Measurements from ENCODE around the gene PSMG4. TPM values are rescaled to one million over a fixed set of nuclear protein-coding genes. Genes with fewer than 3 reads are reported as not detected.
A peak's percentile ranks its signal among the peaks of the same experiment; 100 is the strongest.

The PSMG4 gene
- polyA plus RNA-seq, 1 donor (not counting 4 experiments of a cell fraction or from before 2014, with no cell fraction given): 16.3 TPM

- DNase-seq (ENCODE audit: low read depth, low spot score): peak; percentile 57
Observed at GRCh38 chr6:3281631-3282475, 23.1 kb downstream of the PSMG4 start.

GRCh38 chr6:3282476-3283236, 23.9 kb downstream of the PSMG4 start:
- Histone ChIP-seq H3K4me1 (ENCODE audit: control insufficient read depth, extremely low read depth, insufficient read depth, low read length) (peaks cover 12% of the 10 kb centered on the region), H3K27me3 (ENCODE audit: control insufficient read depth, extremely low read depth, insufficient read depth, low read length) (no peaks in the 10 kb centered on the region), H3K4me2 (ENCODE audit: control insufficient read depth, extremely low read depth, insufficient read depth, low read depth, low read length) (no peak overlapping the region), H4K20me1 (ENCODE audit: control insufficient read depth, extremely low read depth, insufficient read depth, low read length) (peaks cover 4% of the 10 kb centered on the region), H3K27ac (ENCODE audit: control insufficient read depth, insufficient read depth, low read length) (no peak overlapping the region), H3K9me1 (ENCODE audit: control insufficient read depth, extremely low read depth, insufficient read depth, low read length) (no peaks in the 10 kb centered on the region), H3K4me3 (ENCODE audit: control insufficient read depth in 2 of 3, extremely low read depth in 1 of 3, insufficient read depth in 2 of 3, low read depth in 1 of 3, low read length in 3 of 3) (no peak overlapping the region), H3K79me2 (ENCODE audit: control insufficient read depth, insufficient read depth, low read length) (no peaks in the 10 kb centered on the region), H3K36me3 (ENCODE audit: control insufficient read depth in 2 of 2, extremely low read depth in 1 of 2, insufficient read depth in 2 of 2, low read length in 2 of 2) (peaks cover 0 to 10% of the 10 kb centered on the region in 2 experiments), H2AFZ (ENCODE audit: control insufficient read depth, low read length) (no peak overlapping the region), H3K9ac (ENCODE audit: control insufficient read depth, extremely low read depth, insufficient read depth, low read length) (no peak overlapping the region), H3K9me3 (ENCODE audit: control insufficient read depth, low read depth, low read length) (no peaks in the 10 kb centered on the region)
- dilution Hi-C loops (cut with MboI; ENCODE audit: extremely low pct_ligation_motif_present, low sequenced_read_pairs): no loop called here
- no peak for TF ChIP-seq CTCF (optimal IDR thresholded peaks at IDR 0.05 in 1 of 3, IDR thresholded peaks at IDR 0.05 in 1 of 3, conservative IDR thresholded peaks at IDR 0.05 in 1 of 3; ENCODE audit: extremely low read depth in 1 of 3, insufficient read depth in 2 of 3, low read length in 3 of 3)
- TF ChIP-seq EZH2 (IDR thresholded peaks at IDR 0.05; ENCODE audit: low read length): no peak
- no peak for DNase-seq (ENCODE audit: low read depth, low spot score)
- FAIRE-seq: no peak

More at GRCh38 chr6:3281631-3282475, 23.1 kb downstream of the PSMG4 start:
- Histone ChIP-seq H3K27me3 (ENCODE audit: control insufficient read depth, extremely low read depth, insufficient read depth, low read length) (no peaks in the 10 kb centered on the region), H3K9ac (ENCODE audit: control insufficient read depth, extremely low read depth, insufficient read depth, low read length) (no peak overlapping the region), H3K4me1 (ENCODE audit: control insufficient read depth, extremely low read depth, insufficient read depth, low read length) (peaks cover 10% of the 10 kb centered on the region), H4K20me1 (ENCODE audit: control insufficient read depth, extremely low read depth, insufficient read depth, low read length) (peaks cover 4% of the 10 kb centered on the region), H3K4me2 (ENCODE audit: control insufficient read depth, extremely low read depth, insufficient read depth, low read depth, low read length) (no peak overlapping the region), H3K79me2 (ENCODE audit: control insufficient read depth, insufficient read depth, low read length) (no peaks in the 10 kb centered on the region), H2AFZ (ENCODE audit: control insufficient read depth, low read length) (no peak overlapping the region), H3K9me1 (ENCODE audit: control insufficient read depth, extremely low read depth, insufficient read depth, low read length) (no peaks in the 10 kb centered on the region), H3K9me3 (ENCODE audit: control insufficient read depth, low read depth, low read length) (no peaks in the 10 kb centered on the region), H3K4me3 (ENCODE audit: control insufficient read depth in 2 of 3, extremely low read depth in 1 of 3, insufficient read depth in 2 of 3, low read depth in 1 of 3, low read length in 3 of 3) (no peak overlapping the region), H3K36me3 (ENCODE audit: control insufficient read depth in 2 of 2, extremely low read depth in 1 of 2, insufficient read depth in 2 of 2, low read length in 2 of 2) (peaks cover 0 to 12% of the 10 kb centered on the region in 2 experiments), H3K27ac (ENCODE audit: control insufficient read depth, insufficient read depth, low read length) (no peak overlapping the region)
- peak; percentile 83 for FAIRE-seq
- dilution Hi-C loops (cut with MboI; ENCODE audit: extremely low pct_ligation_motif_present, low sequenced_read_pairs): no loop called here
- TF ChIP-seq EZH2 (IDR thresholded peaks at IDR 0.05; ENCODE audit: low read length) (no peak), CTCF (optimal IDR thresholded peaks at IDR 0.05 in 1 of 3, IDR thresholded peaks at IDR 0.05 in 1 of 3, conservative IDR thresholded peaks at IDR 0.05 in 1 of 3; ENCODE audit: extremely low read depth in 1 of 3, insufficient read depth in 2 of 3, low read length in 3 of 3) (peak in 1 of 3 experiments; percentile 29)
